IPS-20b (cell line): ENCODE results near the gene LOXHD1.

Experiments used
- H3K27ac ChIP-seq: one replicate; pipeline ENCODE4 v1.5.1; 2013; ENCODE audit warnings: low read length
- H3K27me3 ChIP-seq: 2 replicates; pipeline ENCODE4 v1.6.1; 2013; ENCODE audit warnings: mild to moderate bottlenecking, low read length, inconsistent platforms; ENCODE audit not compliant: insufficient read depth
- H3K36me3 ChIP-seq: 2 replicates; pipeline ENCODE4 v1.6.1; 2013; ENCODE audit warnings: low read depth, mild to moderate bottlenecking, inconsistent platforms, low read length, moderate library complexity; ENCODE audit not compliant: insufficient read depth
- H3K4me1 ChIP-seq: 2 replicates; pipeline ENCODE4 v1.6.1; 2013; ENCODE audit warnings: mild to moderate bottlenecking, control low read depth, inconsistent platforms, low read length, moderate library complexity; ENCODE audit not compliant: insufficient read depth
- H3K4me3 ChIP-seq: 2 replicates; pipeline ENCODE4 v1.5.1; 2013; ENCODE audit warnings: mild to moderate bottlenecking, low read length, inconsistent platforms
- H3K9ac ChIP-seq: 2 replicates; pipeline ENCODE4 v1.6.1; 2013; ENCODE audit warnings: low read depth, mild to moderate bottlenecking, inconsistent platforms, low read length, moderate library complexity
- H3K9me3 ChIP-seq: 2 replicates; pipeline ENCODE4 v1.6.1; 2013; ENCODE audit warnings: mild to moderate bottlenecking, low read depth, low read length, inconsistent platforms; ENCODE audit not compliant: insufficient read depth

LOXHD1 gene

GRCh38 chr18:46466234-46467160 lies 190.5 kb downstream of the LOXHD1 start:
- H3K36me3 ChIP-seq: no peaks in the 10 kb centered on the region
- no peaks in the 10 kb centered on the region for H3K9me3 ChIP-seq
- H3K27me3 ChIP-seq: no peaks in the 10 kb centered on the region
- peaks cover 21% of the 10 kb centered on the region for H3K4me1 ChIP-seq
- H3K27ac ChIP-seq: no peak overlapping the region
- H3K9ac ChIP-seq: peak overlapping the region; percentile 36; the same call in 1 of the 2 replicates
- peak overlapping the region; percentile 19; the same call in 1 of the 2 replicates for H3K4me3 ChIP-seq

GRCh38 chr18:46464926-46465655 lies 191.9 kb downstream of the LOXHD1 start:
- no peak overlapping the region; the same call in 1 of the 2 replicates for H3K9ac ChIP-seq
- no peak overlapping the region for H3K27ac ChIP-seq
- H3K9me3 ChIP-seq: no peaks in the 10 kb centered on the region
- no peaks in the 10 kb centered on the region for H3K36me3 ChIP-seq
- no peaks in the 10 kb centered on the region for H3K27me3 ChIP-seq
- peaks cover 21% of the 10 kb centered on the region for H3K4me1 ChIP-seq
- no peak overlapping the region for H3K4me3 ChIP-seq

GRCh38 chr18:46462523-46462922 lies 194.5 kb downstream of the LOXHD1 start:
- no peak overlapping the region for H3K9ac ChIP-seq
- H3K27me3 ChIP-seq: no peaks in the 10 kb centered on the region
- H3K9me3 ChIP-seq: no peaks in the 10 kb centered on the region
- no peaks in the 10 kb centered on the region for H3K36me3 ChIP-seq
- H3K4me3 ChIP-seq: no peak overlapping the region
- peaks cover 26% of the 10 kb centered on the region for H3K4me1 ChIP-seq
- H3K27ac ChIP-seq: no peak overlapping the region

- H3K9me3 ChIP-seq: no peaks in the 10 kb centered on the region
- no peak overlapping the region for H3K27ac ChIP-seq
Observed at GRCh38 chr18:46461993-46462392, 195.0 kb downstream of the LOXHD1 start.

GRCh38 chr18:46460754-46461153 lies 196.3 kb downstream of the LOXHD1 start:
- Histone ChIP-seq H3K36me3 (no peaks in the 10 kb centered on the region), H3K4me3 (no peak overlapping the region), H3K27me3 (no peaks in the 10 kb centered on the region), H3K4me1 (peaks cover 16% of the 10 kb centered on the region), H3K9ac (no peak overlapping the region), H3K27ac (no peak overlapping the region), H3K9me3 (no peaks in the 10 kb centered on the region)

More at GRCh38 chr18:46461993-46462392, 195.0 kb downstream of the LOXHD1 start:
- Histone ChIP-seq H3K4me1 (peaks cover 26% of the 10 kb centered on the region), H3K27me3 (no peaks in the 10 kb centered on the region), H3K4me3 (no peak overlapping the region), H3K9ac (no peak overlapping the region), H3K36me3 (no peaks in the 10 kb centered on the region)

DNA sequence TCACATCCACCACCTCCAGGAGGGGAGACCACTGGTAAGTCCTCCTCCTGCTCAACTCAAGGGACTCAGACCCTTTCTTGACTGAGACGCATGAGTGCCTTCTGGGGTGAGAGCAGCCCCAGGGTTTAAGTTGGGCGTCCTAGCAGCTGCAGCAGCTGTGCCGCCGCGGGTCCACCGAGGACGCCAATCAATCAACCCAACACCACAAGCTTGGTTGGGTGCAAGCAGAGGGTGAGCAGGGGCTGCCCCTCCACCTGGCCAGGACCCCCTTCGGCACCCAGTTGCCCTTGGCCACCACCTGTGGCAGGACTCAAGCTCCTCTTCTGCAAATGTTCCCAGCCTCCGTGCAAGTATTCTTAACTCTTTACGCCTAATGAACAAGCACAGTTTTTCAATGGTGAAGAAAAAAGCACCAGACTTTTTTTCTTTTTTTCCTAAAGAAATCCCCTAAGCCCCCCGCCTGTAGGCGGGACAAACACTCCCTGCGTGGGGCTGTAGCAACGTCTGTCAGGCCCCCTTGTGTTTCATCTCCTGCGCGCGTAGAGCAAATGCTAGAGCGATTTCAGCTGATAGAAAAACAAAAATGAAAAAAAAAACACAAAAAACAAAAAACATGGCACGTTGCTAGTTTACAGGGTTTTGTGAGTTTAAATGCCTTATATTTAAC lies 197.1 kb downstream of the LOXHD1 start:
- Histone ChIP-seq H3K27me3 (no peaks in the 10 kb centered on the region), H3K27ac (no peak overlapping the region), H3K4me1 (peaks cover 14% of the 10 kb centered on the region), H3K9ac (no peak overlapping the region), H3K4me3 (no peak overlapping the region), H3K9me3 (no peaks in the 10 kb centered on the region), H3K36me3 (no peaks in the 10 kb centered on the region)

DNA sequence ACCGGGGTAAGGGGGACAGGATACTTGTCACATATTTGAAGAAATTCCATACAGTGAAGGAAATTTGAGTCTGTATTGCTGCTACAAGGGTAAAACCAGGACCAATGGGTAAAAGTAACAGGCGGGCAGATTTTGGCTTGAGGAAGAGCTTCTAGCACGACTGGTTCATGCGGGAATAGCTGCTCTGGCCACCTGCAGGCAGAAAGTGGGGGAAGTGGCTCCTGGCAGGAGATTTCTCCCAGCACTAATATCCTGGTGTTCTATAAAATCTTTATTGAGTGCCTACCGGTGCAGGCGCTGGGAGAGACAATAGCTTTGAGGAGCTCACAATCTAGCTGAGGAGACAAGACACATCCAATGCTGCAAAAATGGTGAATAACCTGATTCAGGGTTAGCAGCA lies 198.5 kb downstream of the LOXHD1 start:
- H3K9me3 ChIP-seq: no peaks in the 10 kb centered on the region
- 0 out of 2 replicates have a peak overlapping the region, but pooled peaks have one; percentile 4 for H3K9ac ChIP-seq
- no peaks in the 10 kb centered on the region for H3K36me3 ChIP-seq
- H3K4me3 ChIP-seq: no peak overlapping the region; the same call in 1 of the 2 replicates
- peaks cover 14% of the 10 kb centered on the region for H3K4me1 ChIP-seq
- no peaks in the 10 kb centered on the region for H3K27me3 ChIP-seq
- H3K27ac ChIP-seq: no peak overlapping the region

- H3K36me3 ChIP-seq: no peaks in the 10 kb centered on the region
- H3K4me3 ChIP-seq: no peak overlapping the region
- no peak overlapping the region for H3K27ac ChIP-seq
- H3K4me1 ChIP-seq: peaks cover 14% of the 10 kb centered on the region
- H3K9me3 ChIP-seq: no peaks in the 10 kb centered on the region
- H3K27me3 ChIP-seq: no peaks in the 10 kb centered on the region
- no peak overlapping the region for H3K9ac ChIP-seq
Observed at GRCh38 chr18:46456691-46457090, 200.3 kb downstream of the LOXHD1 start.

DNA sequence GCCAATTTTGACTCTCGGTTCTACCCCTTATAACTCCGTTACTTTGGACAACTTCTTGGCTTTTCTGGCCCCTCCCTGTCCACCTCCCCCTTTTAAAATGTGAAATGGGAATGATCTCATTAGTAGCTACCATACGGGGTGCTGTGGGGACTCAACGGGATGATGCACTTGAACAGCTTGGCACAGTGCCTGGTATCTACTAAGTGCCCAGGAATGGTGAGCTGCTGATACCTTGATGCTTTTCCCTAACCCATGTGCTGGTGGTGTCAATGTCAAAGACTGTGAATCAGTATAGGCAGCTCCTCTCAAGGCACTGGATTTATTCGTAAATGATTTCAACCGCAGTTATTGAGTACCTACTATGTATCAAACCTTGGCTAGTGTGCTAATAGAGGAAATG lies 204.2 kb downstream of the LOXHD1 start:
- Histone ChIP-seq H3K27me3 (no peaks in the 10 kb centered on the region), H3K27ac (no peak overlapping the region), H3K4me1 (peaks cover 8% of the 10 kb centered on the region; the same call in 1 of the 2 replicates), H3K4me3 (no peak overlapping the region), H3K36me3 (no peaks in the 10 kb centered on the region), H3K9me3 (no peaks in the 10 kb centered on the region), H3K9ac (no peak overlapping the region)

DNA sequence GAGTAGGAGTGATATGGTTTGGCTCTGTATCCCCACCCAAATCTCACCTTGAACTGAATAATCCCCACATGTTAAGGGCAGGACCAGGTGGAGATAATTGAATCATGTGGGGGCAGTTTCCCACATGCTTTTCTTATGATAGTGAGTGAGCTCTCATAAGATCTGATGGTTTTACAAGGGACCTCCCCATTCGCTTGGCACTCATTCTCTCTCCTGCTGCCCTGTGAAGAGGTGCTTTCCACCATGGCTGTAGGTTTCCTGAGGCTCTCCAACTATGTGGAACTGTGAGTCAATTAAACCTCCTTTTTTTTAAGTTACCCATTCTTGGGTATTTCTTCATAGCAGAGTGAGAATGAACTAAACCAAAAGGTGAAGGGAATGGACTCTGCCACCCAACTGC lies 207.5 kb downstream of the LOXHD1 start:
- H3K4me3 ChIP-seq: no peak overlapping the region
- H3K9me3 ChIP-seq: no peaks in the 10 kb centered on the region
- no peak overlapping the region for H3K9ac ChIP-seq
- no peaks in the 10 kb centered on the region for H3K36me3 ChIP-seq
- no peak overlapping the region for H3K27ac ChIP-seq
- 0 out of 2 replicates have a peak, but pooled peaks cover 6% of the 10 kb centered on the region for H3K27me3 ChIP-seq
- H3K4me1 ChIP-seq: peaks cover 6% of the 10 kb centered on the region; the same call in 1 of the 2 replicates

- 0 out of 2 replicates have a peak, but pooled peaks cover 6% of the 10 kb centered on the region for H3K27me3 ChIP-seq
- H3K9me3 ChIP-seq: no peaks in the 10 kb centered on the region
- H3K4me1 ChIP-seq: peaks cover 6% of the 10 kb centered on the region; the same call in 1 of the 2 replicates
- H3K9ac ChIP-seq: no peak overlapping the region
- no peak overlapping the region for H3K4me3 ChIP-seq
- H3K36me3 ChIP-seq: no peaks in the 10 kb centered on the region
- no peak overlapping the region for H3K27ac ChIP-seq
Observed at GRCh38 chr18:46449033-46449432, 208.0 kb downstream of the LOXHD1 start.
